Gastroesophageal sphincter (tissue), 4 donors: ENCODE results near the gene KHSRP. TPM values are rescaled to one million over a fixed set of nuclear protein-coding genes. Genes with fewer than 3 reads are reported as not detected.

Experiments used
- ATAC-seq: fragments of 150-250 bp; one replicate; pipeline ENCODE4 v1.9.1; 2016; ENCODE audit warnings: mild to moderate bottlenecking, moderate library complexity
- H3K27ac ChIP-seq, 4 donors: fragments of 200-600 bp; sonication (generic) in 3 of 4; 1 replicate in 3 of 4; 2 replicates in 1 of 4; pipeline ENCODE4 v1.5.1; 2016 to 2019
- H3K27me3 ChIP-seq: fragments of 200-600 bp; sonication (generic); one replicate; pipeline ENCODE4 v1.5.1; 2019
- H3K36me3 ChIP-seq, 2 donors: fragments of 200-600 bp; sonication (generic); one replicate each; pipeline ENCODE4 v1.5.1; 2019; ENCODE audit warnings: control low read depth in 1 of 2
- H3K4me1 ChIP-seq, 3 donors: fragments of 200-600 bp; sonication (generic); 1 replicate in 2 of 3; 2 replicates in 1 of 3; pipeline ENCODE4 v1.5.1; 2016 to 2019; ENCODE audit warnings: control low read depth in 2 of 3
- H3K4me3 ChIP-seq, 2 donors: fragments of 200-600 bp; sonication (generic); one replicate each; pipeline ENCODE4 v1.5.1; 2019; ENCODE audit warnings: mild to moderate bottlenecking in 1 of 2, moderate library complexity in 1 of 2
- H3K9me3 ChIP-seq, 3 donors: fragments of 200-600 bp; sonication (generic); one replicate each; pipeline ENCODE4 v1.5.1; 2017 to 2019; ENCODE audit warnings: control low read depth in 2 of 3
- CTCF ChIP-seq, 4 experiments: fragments of 200-600 bp in 2 of 4; fragments of 450-650 bp in 2 of 4; sonication (generic) in 1 of 4; IDR thresholded peaks; one replicate each; pipeline ENCODE4 v1.5.1; 2017 to 2019; ENCODE audit warnings: antibody characterized with exemption in 4 of 4, mild to moderate bottlenecking in 2 of 4, moderate library complexity in 2 of 4
- EP300 ChIP-seq: sonication (generic); formaldehyde crosslinking; IDR thresholded peaks from one replicate; pipeline ENCODE4 v1.6.1; 2017; ENCODE audit warnings: antibody characterized with exemption, mild to moderate bottlenecking
- POLR2A ChIP-seq, 2 donors: fragments of 450-650 bp; IDR thresholded peaks; one replicate each; pipeline ENCODE4 v1.6.1; 2017; ENCODE audit warnings: antibody characterized with exemption in 2 of 2, mild to moderate bottlenecking in 2 of 2, moderate library complexity in 1 of 2
- POLR2AphosphoS5 ChIP-seq: sonication (generic); formaldehyde crosslinking; IDR thresholded peaks from one replicate; pipeline ENCODE4 v1.6.1; 2017; ENCODE audit warnings: antibody characterized with exemption
- WGBS, 2 donors: methylation state at CpG; one replicate each; pipeline ENCODE4 v1.1.5; 2018; ENCODE audit warnings: low coverage in 1 of 2; 5-methylcytosine and 5-hydroxymethylcytosine counted together
- total RNA-seq, 4 donors: library from RNA; depleted of rRNA; stranded (reverse); fragments of >200 nt; gene quantifications; one replicate each; pipeline ENCODE4 v1.1.0, GENCODE V29; 2016

Gene KHSRP
- total RNA-seq, 4 donors from 2014 or later, result 102 to 218 (median 126) TPM

- Histone ChIP-seq H3K27me3 (no peaks in the 10 kb centered on the region), H3K4me3 (no peak overlapping the region), H3K36me3 (peaks cover 0 to 99% of the 10 kb centered on the region in 2 donors), H3K4me1 (no peaks in the 10 kb centered on the region), H3K9me3 (peaks cover 0 to 24% (median 0%) of the 10 kb centered on the region in 3 donors), H3K27ac (no peak overlapping the region)
- TF ChIP-seq EP300 (no peak), CTCF (IDR thresholded peaks at IDR 0.05) (no peak), POLR2A (IDR thresholded peaks at IDR 0.05) (no peak), POLR2AphosphoS5 (no peak)
- no peak for ATAC-seq
- WGBS, 2 donors, result 85 to 100% methylated on average over 2 to 4 of the region's 7 CpGs
These were observed 27.1 kb upstream of the KHSRP start for GRCh38 chr19:6451583-6452222.

- peaks cover 0 to 40% (median 0%) of the 10 kb centered on the region in 3 donors for H3K9me3 ChIP-seq
- WGBS, 2 donors, result 90% methylated on average over 2 to 4 of the region's 5 CpGs
- no peak for ATAC-seq
- no peaks in the 10 kb centered on the region for H3K4me1 ChIP-seq
- peaks cover 0 to 99% of the 10 kb centered on the region in 2 donors for H3K36me3 ChIP-seq
- no peak overlapping the region for H3K27ac ChIP-seq
- H3K27me3 ChIP-seq, result no peaks in the 10 kb centered on the region
- no peak overlapping the region for H3K4me3 ChIP-seq
- TF ChIP-seq POLR2A (IDR thresholded peaks at IDR 0.05) (no peak), POLR2AphosphoS5 (no peak), EP300 (no peak), CTCF (IDR thresholded peaks at IDR 0.05) (no peak)
These were observed 25.6 kb upstream of the KHSRP start for GRCh38 chr19:6450166-6450565.

GRCh38 chr19:6448045-6448444, 23.4 kb upstream of the KHSRP start:
- WGBS, 2 donors, result 83 to 86% methylated on average over 3 of the region's 3 CpGs
- H3K27ac ChIP-seq, result no peak overlapping the region
- H3K9me3 ChIP-seq, result peaks cover 0 to 21% (median 0%) of the 10 kb centered on the region in 3 donors
- no peak for TF ChIP-seq EP300
- TF ChIP-seq POLR2A (IDR thresholded peaks at IDR 0.05), result no peak
- TF ChIP-seq POLR2AphosphoS5, result no peak
- H3K27me3 ChIP-seq, result no peaks in the 10 kb centered on the region
- no peak for ATAC-seq
- no peak overlapping the region for H3K4me3 ChIP-seq
- H3K36me3 ChIP-seq, result peaks cover 0 to 99% of the 10 kb centered on the region in 2 donors
- H3K4me1 ChIP-seq, result no peaks in the 10 kb centered on the region

- no peaks in the 10 kb centered on the region for H3K27me3 ChIP-seq
- peaks cover 0 to 94% of the 10 kb centered on the region in 2 donors for H3K36me3 ChIP-seq
- WGBS, 2 donors, result 87 to 100% methylated on average over 1 to 3 of the region's 3 CpGs
- TF ChIP-seq POLR2A (IDR thresholded peaks at IDR 0.05) (no peak), EP300 (no peak), CTCF (IDR thresholded peaks at IDR 0.05) (no peak), POLR2AphosphoS5 (no peak)
- no peak overlapping the region for H3K27ac ChIP-seq
- H3K4me3 ChIP-seq, result no peak overlapping the region
- H3K4me1 ChIP-seq, result no peaks in the 10 kb centered on the region
- ATAC-seq, result no peak
- H3K9me3 ChIP-seq, result peaks cover 0 to 18% (median 0%) of the 10 kb centered on the region in 3 donors
These were observed 21.8 kb upstream of the KHSRP start for GRCh38 chr19:6446452-6446851.

DNA sequence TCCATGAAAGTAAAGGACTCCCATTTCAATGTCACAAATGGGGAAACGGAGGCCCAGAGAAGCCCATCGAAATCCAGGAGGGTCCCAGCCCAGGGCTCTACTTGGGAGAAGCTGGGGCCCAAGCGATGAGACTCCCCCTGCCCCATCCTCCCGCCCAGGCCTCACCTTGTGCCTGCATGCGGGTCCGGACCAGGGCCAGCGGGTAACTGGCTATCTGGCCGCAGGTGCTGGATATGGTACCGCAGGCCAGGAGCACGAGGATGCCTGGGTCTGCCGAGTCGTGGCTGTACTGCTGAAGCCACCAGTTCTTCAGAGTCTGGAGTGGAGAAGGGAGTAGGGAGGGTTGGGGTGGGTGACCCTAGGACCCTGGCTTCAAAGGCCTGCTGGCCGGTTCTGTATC, 19.4 kb upstream of the KHSRP start:
- peaks cover 0 to 18% (median 0%) of the 10 kb centered on the region in 3 donors for H3K9me3 ChIP-seq
- H3K36me3 ChIP-seq, result peaks cover 0 to 70% of the 10 kb centered on the region in 2 donors
- no peak overlapping the region for H3K4me3 ChIP-seq
- 67% methylated on average over 1 of the region's 13 CpGs; no CpG with 5 or more reads in 1 of the 2 donors for WGBS, 2 donors
- no peak for ATAC-seq
- no peak overlapping the region for H3K27ac ChIP-seq
- H3K27me3 ChIP-seq, result no peaks in the 10 kb centered on the region
- no peaks in the 10 kb centered on the region for H3K4me1 ChIP-seq
- TF ChIP-seq POLR2AphosphoS5 (no peak), CTCF (IDR thresholded peaks at IDR 0.05) (no peak), EP300 (no peak), POLR2A (IDR thresholded peaks at IDR 0.05) (no peak)
